ENCODE results near the gene SIPA1L3.

- no peak for TF ChIP-seq CTCF (IDR thresholded peaks at IDR 0.05; ENCODE audit: low read depth, low read length)
- no peak for TF ChIP-seq EZH2phosphoT487 (IDR thresholded peaks at IDR 0.05; ENCODE audit: low read depth)
These were observed 198.6 kb downstream of the SIPA1L3 start for GRCh38 chr19:38105574-38105973.

All from OCI-LY3 (cell line).